HepG2 (cell line): Measurements from ENCODE around the gene MAPK8. TPM values are rescaled to one million over a fixed set of nuclear protein-coding genes. Genes with fewer than 3 reads are reported as not detected.

Experiments
- ATAC-seq: fragments of 200-7000 bp; cut with Tn5 transposase; 3 replicates; pipeline ENCODE4 v1.9.1; 2020; ENCODE audit warnings: mild to moderate bottlenecking, moderate library complexity
- BruUV-seq: library from RNA; stranded (reverse); fragments of 400-500 nt; replicated peaks from 2 replicates; lab custom pipeline; 2021; lab: Mats Ljungman, UMichigan
- CTCF ChIA-PET: fragments of 300-600 bp; formaldehyde crosslinking; extraction: SDS; loops from one replicate; lab custom pipeline; 2021; ENCODE audit warnings: low total read pairs, inconsistent platforms, low intra/inter-chr PET ratio; lab: Yijun Ruan, JAX
- POLR2A ChIA-PET: fragments of 350-600 bp; sonication (Branson Sonifier 250); formaldehyde crosslinking; loops from one replicate; lab custom pipeline; 2020; ENCODE audit warnings: antibody characterized with exemption, inconsistent platforms; lab: Yijun Ruan, JAX
- DNase-seq: peaks from one replicate; pipeline ENCODE4 v3.0.0-alpha.2; 2015; ENCODE audit warnings: low spot score
- FAIRE-seq: peaks from 3 replicates; lab custom pipeline; 2011; peaks lifted over from hg19 to GRCh38; lab: Jason Lieb, UNC
- H2AFZ ChIP-seq: one replicate; pipeline ENCODE4 v1.6.1; 2011; ENCODE audit warnings: low read length, inconsistent platforms
- H3K27ac ChIP-seq: fragments of 300-600 bp; 3 replicates; pipeline ENCODE4 v1.8.0; 2011; ENCODE audit warnings: mixed run types, mild to moderate bottlenecking, mixed read lengths, low read length, inconsistent platforms; ENCODE audit not compliant: insufficient read depth; ENCODE audit errors: extremely low read length
- H3K27me3 ChIP-seq, 2 experiments: fragments of 200-600 bp in 1 of 2; 2 replicates in 1 of 2; 3 replicates in 1 of 2; pipeline versions ENCODE4 v1.6.0 to v1.8.0; 2011; ENCODE audit warnings: low read length in 2 of 2, mild to moderate bottlenecking in 2 of 2, moderate library complexity in 2 of 2, inconsistent platforms in 1 of 2; ENCODE audit not compliant: insufficient read depth in 2 of 2, control insufficient read depth in 1 of 2
- H3K36me3 ChIP-seq, 2 experiments: fragments of 200-600 bp in 1 of 2; replicated peaks in 1 of 2; 2 replicates in 1 of 2; 3 replicates in 1 of 2; pipeline versions ENCODE4 v1.5.1 to v1.8.0; 2011; ENCODE audit warnings: low read length in 2 of 2, inconsistent platforms in 1 of 2; ENCODE audit not compliant: insufficient read depth in 2 of 2, control insufficient read depth in 1 of 2
- H3K4me1 ChIP-seq: 2 replicates; pipeline ENCODE4 v1.5.1; 2012; ENCODE audit warnings: low read length, inconsistent platforms; ENCODE audit not compliant: insufficient read depth
- H3K4me2 ChIP-seq: 2 replicates; pipeline ENCODE4 v1.6.0; 2011; ENCODE audit warnings: low read depth, low read length, inconsistent platforms
- H3K4me3 ChIP-seq, 3 experiments: fragments of 200-600 bp in 1 of 3; sonication (generic), shearing (Covaris generic) in 1 of 3; replicated peaks in 1 of 3; 2 replicates each; pipeline ENCODE4 v1.5.1; 2011 to 2016; ENCODE audit warnings: low read length in 3 of 3, inconsistent platforms in 2 of 3, low read depth in 2 of 3, mild to moderate bottlenecking in 2 of 3, control low read depth in 1 of 3, mixed read lengths in 1 of 3; ENCODE audit not compliant: insufficient read depth in 1 of 3
- H3K79me2 ChIP-seq: one replicate; pipeline ENCODE4 v1.6.1; 2011; ENCODE audit warnings: low read length, inconsistent platforms; ENCODE audit not compliant: insufficient read depth
- H3K9ac ChIP-seq: 2 replicates; pipeline ENCODE4 v1.6.0; 2011; ENCODE audit warnings: mild to moderate bottlenecking, low read depth, low read length, inconsistent platforms; ENCODE audit not compliant: insufficient read depth
- H3K9me3 ChIP-seq: 2 replicates; pipeline ENCODE4 v1.5.1; 2012; ENCODE audit warnings: mild to moderate bottlenecking, low read length
- H4K20me1 ChIP-seq: 2 replicates; pipeline ENCODE4 v1.6.0; 2011; ENCODE audit warnings: inconsistent platforms, mild to moderate bottlenecking, low read length, moderate library complexity; ENCODE audit not compliant: insufficient read depth
- JUND ChIP-seq: sonication (generic); formaldehyde crosslinking; IDR thresholded peaks from 2 replicates; pipeline ENCODE4 v1.8.0; 2022; ENCODE audit warnings: mild to moderate bottlenecking, missing genetic modification reagents
- MBD4 ChIP-seq: IDR thresholded peaks from 2 replicates; pipeline ENCODE4 v1.6.1; 2012; ENCODE audit warnings: low read length, inconsistent platforms, borderline replicate concordance
- PLRG1 ChIP-seq: fragments of 450-650 bp; conservative IDR thresholded peaks from 2 replicates; pipeline ENCODE4 v1.6.1; 2016
- SMAD3 ChIP-seq: sonication (generic); formaldehyde crosslinking; IDR thresholded peaks from 2 replicates; pipeline ENCODE4 v1.4.0; 2020; ENCODE audit warnings: missing genetic modification reagents
- STAG1 ChIP-seq: sonication (generic); formaldehyde crosslinking; IDR thresholded peaks from 2 replicates; pipeline ENCODE4 v1.4.0; 2020; ENCODE audit warnings: missing genetic modification reagents
- TFAP4 ChIP-seq: sonication (generic); IDR thresholded peaks from 2 replicates; pipeline ENCODE4 v1.6.1; 2016; ENCODE audit warnings: low read depth, borderline replicate concordance
- WIZ ChIP-seq: sonication (generic); formaldehyde crosslinking; IDR thresholded peaks from 2 replicates; pipeline ENCODE4 v1.5.1; 2020; ENCODE audit warnings: mild to moderate bottlenecking, missing genetic modification reagents
- ZBTB42 ChIP-seq: sonication (generic); formaldehyde crosslinking; IDR thresholded peaks from 2 replicates; pipeline ENCODE4 v1.5.0; 2020; ENCODE audit warnings: mild to moderate bottlenecking, missing genetic modification reagents
- ZMAT3 ChIP-seq: sonication (generic); formaldehyde crosslinking; conservative IDR thresholded peaks from 2 replicates; pipeline ENCODE4 v1.7.0; 2021; ENCODE audit warnings: missing genetic modification reagents
- ZNF562 ChIP-seq: sonication (generic); formaldehyde crosslinking; IDR thresholded peaks from 2 replicates; pipeline ENCODE4 v1.8.0; 2022; ENCODE audit warnings: missing genetic modification reagents, borderline replicate concordance
- ZNF616 ChIP-seq: sonication (generic); formaldehyde crosslinking; IDR thresholded peaks from 2 replicates; pipeline ENCODE4 v1.5.0; 2020; ENCODE audit warnings: low read depth, mild to moderate bottlenecking, missing genetic modification reagents
- ZSCAN9 ChIP-seq: IDR thresholded peaks from 2 replicates; pipeline ENCODE4 v1.6.1; 2016; ENCODE audit warnings: borderline replicate concordance
- WGBS: methylation state at CpG from one replicate; pipeline ENCODE4 v1.1.6; 2017; ENCODE audit warnings: low lambda C conversion rate; 5-methylcytosine and 5-hydroxymethylcytosine counted together
- in situ Hi-C: cut with HindIII; loops from 2 replicates; pipeline ENCODE4 v1.10.0; 2017; ENCODE audit warnings: low pct_unique_long_range_greater_than_20kb; ENCODE audit not compliant: extremely low pct_ligation_motif_present
- intact Hi-C: fragments of 100-400 bp; cut with micrococcal nuclease; formaldehyde crosslinking; loops from one replicate; pipeline ENCODE4 v1.10.0; 2022; ENCODE audit not compliant: unreplicated experiment
- polyA plus RNA-seq, 8 experiments: library from polyadenylated mRNA; depleted of rRNA in 3 of 8; stranded (reverse) in 7 of 8; unstranded in 1 of 8; fragments of >200 nt; fragmentation: Illumina TruSeq in 4 of 8; extraction: Trizol in 4 of 8; gene quantifications; 2 replicates each; pipeline versions ENCODE4 v1.2.1 to v1.2.3, GENCODE V29; 2011 to 2016; ENCODE audit warnings: low read depth in 4 of 8, missing spikeins in 1 of 8, mixed read lengths in 1 of 8; ENCODE audit not compliant: insufficient read depth in 1 of 8
- total RNA-seq, 5 experiments: library from RNA; depleted of rRNA; stranded (reverse); fragments of >200 nt; fragmentation: Illumina TruSeq; extraction: Trizol; gene quantifications; 2 replicates each; pipeline ENCODE4 v1.2.3, GENCODE V29; 2016; ENCODE audit warnings: low read depth in 1 of 5
- TF ChIP-seq, protein P1 (sequence below): IDR thresholded peaks from 2 replicates; pipeline ENCODE4 v1.6.1; 2016; ENCODE audit warnings: control low read depth
- TF ChIP-seq, protein P2 (sequence below): sonication (generic); formaldehyde crosslinking; IDR thresholded peaks from 2 replicates; pipeline ENCODE4 v1.5.1; 2020; ENCODE audit warnings: mild to moderate bottlenecking, missing genetic modification reagents, moderate library complexity
- TF ChIP-seq, protein P3 (sequence below): sonication (generic); formaldehyde crosslinking; IDR thresholded peaks from 2 replicates; pipeline ENCODE4 v1.5.1; 2020; ENCODE audit warnings: mild to moderate bottlenecking, missing genetic modification reagents, borderline replicate concordance

Gene MAPK8
- total and polyA plus RNA-seq, 2 of the 13 experiments (the other 11 are each of a cell fraction or from before 2014, with no cell fraction given), result 41.6 to 47.3 TPM

GRCh38 chr10:48417374-48417773 lies 110.9 kb downstream of the MAPK8 start:
- Histone ChIP-seq H3K36me3 (peaks cover 0 to 7% of the 10 kb centered on the region in 2 experiments; a peak in 1 of 5 replicates), H3K9me3 (no peaks in the 10 kb centered on the region), H3K27ac (no peak overlapping the region), H3K79me2 (no peaks in the 10 kb centered on the region), H3K4me2 (no peak overlapping the region), H3K9ac (no peak overlapping the region), H2AFZ (no peak overlapping the region), H3K27me3 (no peaks in the 10 kb centered on the region), H4K20me1 (no peaks in the 10 kb centered on the region), H3K4me3 (no peak overlapping the region), H3K4me1 (peaks cover 36% of the 10 kb centered on the region)
- TF ChIP-seq ZMAT3 (CRISPR knock-in tag) (no peak), TFAP4 (no peak), ZNF562 (CRISPR knock-in tag) (no peak), MBD4 (no peak), WIZ (CRISPR knock-in tag) (no peak), ZNF616 (CRISPR knock-in tag) (no peak), JUND (no peak), STAG1 (CRISPR knock-in tag) (no peak), ZSCAN9 (no peak), SMAD3 (CRISPR knock-in tag) (no peak), ZBTB42 (CRISPR knock-in tag) (no peak), PLRG1 (no peak)
- TF ChIP-seq, protein P1, sequence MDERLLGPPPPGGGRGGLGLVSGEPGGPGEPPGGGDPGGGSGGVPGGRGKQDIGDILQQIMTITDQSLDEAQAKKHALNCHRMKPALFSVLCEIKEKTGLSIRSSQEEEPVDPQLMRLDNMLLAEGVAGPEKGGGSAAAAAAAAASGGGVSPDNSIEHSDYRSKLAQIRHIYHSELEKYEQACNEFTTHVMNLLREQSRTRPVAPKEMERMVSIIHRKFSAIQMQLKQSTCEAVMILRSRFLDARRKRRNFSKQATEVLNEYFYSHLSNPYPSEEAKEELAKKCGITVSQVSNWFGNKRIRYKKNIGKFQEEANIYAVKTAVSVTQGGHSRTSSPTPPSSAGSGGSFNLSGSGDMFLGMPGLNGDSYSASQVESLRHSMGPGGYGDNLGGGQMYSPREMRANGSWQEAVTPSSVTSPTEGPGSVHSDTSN, result no peak
- TF ChIP-seq, protein P2, sequence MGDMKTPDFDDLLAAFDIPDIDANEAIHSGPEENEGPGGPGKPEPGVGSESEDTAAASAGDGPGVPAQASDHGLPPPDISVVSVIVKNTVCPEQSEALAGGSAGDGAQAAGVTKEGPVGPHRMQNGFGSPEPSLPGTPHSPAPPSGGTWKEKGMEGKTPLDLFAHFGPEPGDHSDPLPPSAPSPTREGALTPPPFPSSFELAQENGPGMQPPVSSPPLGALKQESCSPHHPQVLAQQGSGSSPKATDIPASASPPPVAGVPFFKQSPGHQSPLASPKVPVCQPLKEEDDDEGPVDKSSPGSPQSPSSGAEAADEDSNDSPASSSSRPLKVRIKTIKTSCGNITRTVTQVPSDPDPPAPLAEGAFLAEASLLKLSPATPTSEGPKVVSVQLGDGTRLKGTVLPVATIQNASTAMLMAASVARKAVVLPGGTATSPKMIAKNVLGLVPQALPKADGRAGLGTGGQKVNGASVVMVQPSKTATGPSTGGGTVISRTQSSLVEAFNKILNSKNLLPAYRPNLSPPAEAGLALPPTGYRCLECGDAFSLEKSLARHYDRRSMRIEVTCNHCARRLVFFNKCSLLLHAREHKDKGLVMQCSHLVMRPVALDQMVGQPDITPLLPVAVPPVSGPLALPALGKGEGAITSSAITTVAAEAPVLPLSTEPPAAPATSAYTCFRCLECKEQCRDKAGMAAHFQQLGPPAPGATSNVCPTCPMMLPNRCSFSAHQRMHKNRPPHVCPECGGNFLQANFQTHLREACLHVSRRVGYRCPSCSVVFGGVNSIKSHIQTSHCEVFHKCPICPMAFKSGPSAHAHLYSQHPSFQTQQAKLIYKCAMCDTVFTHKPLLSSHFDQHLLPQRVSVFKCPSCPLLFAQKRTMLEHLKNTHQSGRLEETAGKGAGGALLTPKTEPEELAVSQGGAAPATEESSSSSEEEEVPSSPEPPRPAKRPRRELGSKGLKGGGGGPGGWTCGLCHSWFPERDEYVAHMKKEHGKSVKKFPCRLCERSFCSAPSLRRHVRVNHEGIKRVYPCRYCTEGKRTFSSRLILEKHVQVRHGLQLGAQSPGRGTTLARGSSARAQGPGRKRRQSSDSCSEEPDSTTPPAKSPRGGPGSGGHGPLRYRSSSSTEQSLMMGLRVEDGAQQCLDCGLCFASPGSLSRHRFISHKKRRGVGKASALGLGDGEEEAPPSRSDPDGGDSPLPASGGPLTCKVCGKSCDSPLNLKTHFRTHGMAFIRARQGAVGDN (CRISPR knock-in tag), result no peak
- TF ChIP-seq, protein P3, sequence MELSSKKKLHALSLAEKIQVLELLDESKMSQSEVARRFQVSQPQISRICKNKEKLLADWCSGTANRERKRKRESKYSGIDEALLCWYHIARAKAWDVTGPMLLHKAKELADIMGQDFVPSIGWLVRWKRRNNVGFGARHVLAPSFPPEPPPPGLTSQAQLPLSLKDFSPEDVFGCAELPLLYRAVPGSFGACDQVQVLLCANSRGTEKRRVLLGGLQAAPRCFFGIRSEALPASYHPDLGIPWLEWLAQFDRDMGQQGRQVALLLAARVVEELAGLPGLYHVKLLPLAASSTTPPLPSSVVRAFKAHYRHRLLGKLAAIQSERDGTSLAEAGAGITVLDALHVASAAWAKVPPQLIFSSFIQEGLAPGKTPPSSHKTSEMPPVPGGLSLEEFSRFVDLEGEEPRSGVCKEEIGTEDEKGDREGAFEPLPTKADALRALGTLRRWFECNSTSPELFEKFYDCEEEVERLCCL (CRISPR knock-in tag), result no peak
- 88% methylated on average over 1 of the region's 1 CpG for WGBS
- no peak for DNase-seq
- in situ Hi-C loops, result no loop called here
- ChIA-PET POLR2A (no interaction called here), CTCF (interaction anchor here (1.1 kb wide), 1 partner anchor 89 kb away, joined by 4 read pairs; no protein-coding TSS in a partner anchor)
- no TSS peak for BruUV-seq
- no peak for ATAC-seq
- FAIRE-seq, result no peak
- intact Hi-C loops, result loop anchor here (10.0 kb wide), 1 partner anchor 53 kb away; no protein-coding TSS in a partner anchor
